Measurements from ENCODE around the gene DNAJC8. TPM values are rescaled to one million over a fixed set of nuclear protein-coding genes. Genes with fewer than 3 reads are reported as not detected.

The DNAJC8 gene
- total and polyA plus RNA-seq, 2 donors from 2014 or later = 71.7 to 110 TPM

DNA sequence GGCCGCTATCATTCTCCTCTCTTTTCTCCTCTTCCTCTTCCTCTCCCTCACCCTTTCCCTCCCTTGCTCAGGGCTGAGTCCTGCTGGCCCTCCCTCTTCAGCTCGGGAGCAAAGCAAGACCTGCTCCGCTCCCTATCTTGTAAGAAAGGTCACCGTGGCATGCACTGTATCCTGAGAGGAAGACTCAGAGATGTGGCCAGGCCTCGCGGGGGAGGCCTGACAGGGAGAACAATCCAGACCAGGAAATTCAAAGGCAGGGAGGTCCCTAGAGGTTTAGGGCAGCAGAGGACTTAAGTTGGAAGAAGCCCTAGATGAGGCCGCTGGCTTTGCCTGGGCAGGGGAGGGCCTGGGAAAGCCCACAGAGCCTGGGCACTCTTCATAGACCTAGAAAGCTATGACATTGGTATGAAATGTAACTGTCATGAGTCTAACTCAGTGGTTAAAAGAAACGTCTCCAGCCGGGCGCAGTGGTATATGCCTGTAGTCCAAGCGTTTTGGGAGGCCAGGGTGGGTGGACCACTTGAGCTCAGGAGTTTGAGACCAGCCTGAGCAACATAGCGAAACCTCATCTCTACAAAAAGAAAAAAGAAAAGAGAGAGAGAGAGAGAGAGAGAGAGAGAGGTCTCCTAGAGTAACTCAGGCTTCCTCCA lies 41.7 kb downstream of the DNAJC8 start:
- intact Hi-C loops (cut with DNase I) = no loop called here
- Histone ChIP-seq H3K9ac (ENCODE audit: low read length in 3 of 3) (no peak overlapping the region), H3K27ac (ENCODE audit: low read depth in 2 of 2, low read length in 2 of 2) (no peak overlapping the region), H3K27me3 (ENCODE audit: control insufficient read depth, insufficient read depth, low read length) (no peaks in the 10 kb centered on the region), H3K4me3 (ENCODE audit: low read length in 3 of 3) (no peak overlapping the region), H3K36me3 (ENCODE audit: control insufficient read depth in 2 of 3, insufficient read depth in 3 of 3, low read length in 3 of 3) (no peaks in the 10 kb centered on the region), H3K4me1 (ENCODE audit: control insufficient read depth in 2 of 3, insufficient read depth in 2 of 3, low read depth in 1 of 3, low read length in 3 of 3) (no peaks in the 10 kb centered on the region), H3K9me3 (ENCODE audit: control insufficient read depth in 2 of 3, insufficient read depth in 1 of 3, low read length in 3 of 3) (no peaks in the 10 kb centered on the region)
- FAIRE-seq (no peak), DNase-seq (no peak)
- TF ChIP-seq, protein P1, sequence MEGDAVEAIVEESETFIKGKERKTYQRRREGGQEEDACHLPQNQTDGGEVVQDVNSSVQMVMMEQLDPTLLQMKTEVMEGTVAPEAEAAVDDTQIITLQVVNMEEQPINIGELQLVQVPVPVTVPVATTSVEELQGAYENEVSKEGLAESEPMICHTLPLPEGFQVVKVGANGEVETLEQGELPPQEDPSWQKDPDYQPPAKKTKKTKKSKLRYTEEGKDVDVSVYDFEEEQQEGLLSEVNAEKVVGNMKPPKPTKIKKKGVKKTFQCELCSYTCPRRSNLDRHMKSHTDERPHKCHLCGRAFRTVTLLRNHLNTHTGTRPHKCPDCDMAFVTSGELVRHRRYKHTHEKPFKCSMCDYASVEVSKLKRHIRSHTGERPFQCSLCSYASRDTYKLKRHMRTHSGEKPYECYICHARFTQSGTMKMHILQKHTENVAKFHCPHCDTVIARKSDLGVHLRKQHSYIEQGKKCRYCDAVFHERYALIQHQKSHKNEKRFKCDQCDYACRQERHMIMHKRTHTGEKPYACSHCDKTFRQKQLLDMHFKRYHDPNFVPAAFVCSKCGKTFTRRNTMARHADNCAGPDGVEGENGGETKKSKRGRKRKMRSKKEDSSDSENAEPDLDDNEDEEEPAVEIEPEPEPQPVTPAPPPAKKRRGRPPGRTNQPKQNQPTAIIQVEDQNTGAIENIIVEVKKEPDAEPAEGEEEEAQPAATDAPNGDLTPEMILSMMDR (IDR thresholded peaks at IDR 0.05; ENCODE audit: borderline replicate concordance, extremely low read depth, insufficient read depth) = no peak

GRCh38 chr1:28190337-28190979 lies 42.4 kb downstream of the DNAJC8 start:
- no peaks in the 10 kb centered on the region for H3K36me3 ChIP-seq (ENCODE audit: control insufficient read depth in 2 of 3, insufficient read depth in 3 of 3, low read length in 3 of 3)
- FAIRE-seq = no peak
- H3K9me3 ChIP-seq (ENCODE audit: control insufficient read depth in 2 of 3, insufficient read depth in 1 of 3, low read length in 3 of 3) = no peaks in the 10 kb centered on the region
- no peaks in the 10 kb centered on the region for H3K4me1 ChIP-seq (ENCODE audit: control insufficient read depth in 2 of 3, insufficient read depth in 2 of 3, low read depth in 1 of 3, low read length in 3 of 3)
- H3K27ac ChIP-seq (ENCODE audit: low read depth in 2 of 2, low read length in 2 of 2) = no peak overlapping the region
- TF ChIP-seq, protein P1 (IDR thresholded peaks at IDR 0.05; ENCODE audit: borderline replicate concordance, extremely low read depth, insufficient read depth) = no peak
- H3K27me3 ChIP-seq (ENCODE audit: control insufficient read depth, insufficient read depth, low read length) = no peaks in the 10 kb centered on the region
- no peak for DNase-seq
- intact Hi-C loops (cut with DNase I) = no loop called here
- H3K9ac ChIP-seq (ENCODE audit: low read length in 3 of 3) = no peak overlapping the region
- H3K4me3 ChIP-seq (ENCODE audit: low read length in 3 of 3) = no peak overlapping the region

DNA sequence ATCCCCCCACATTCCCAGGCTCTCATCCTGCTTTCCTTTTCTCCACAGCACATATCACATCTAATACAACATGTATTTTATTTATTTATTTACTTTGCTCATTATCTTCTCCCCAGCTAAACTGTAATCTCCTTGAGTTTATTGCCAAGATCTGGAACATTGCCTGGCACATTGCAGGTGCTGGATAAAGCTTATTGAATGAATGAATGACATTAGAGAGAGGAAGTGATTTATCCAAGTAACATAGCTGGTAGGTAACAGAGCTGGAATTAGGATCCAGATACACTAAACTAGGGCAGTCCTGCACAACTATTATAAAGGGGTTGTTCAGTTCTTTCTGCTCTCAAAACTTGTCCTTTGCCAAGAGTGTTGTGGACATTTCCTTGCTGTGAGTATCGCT lies 47.8 kb downstream of the DNAJC8 start:
- TF ChIP-seq, protein P1 (IDR thresholded peaks at IDR 0.05; ENCODE audit: borderline replicate concordance, extremely low read depth, insufficient read depth) = no peak
- Histone ChIP-seq H3K36me3 (ENCODE audit: control insufficient read depth in 2 of 3, insufficient read depth in 3 of 3, low read length in 3 of 3) (no peaks in the 10 kb centered on the region), H3K9ac (ENCODE audit: low read length in 3 of 3) (no peak overlapping the region), H3K27me3 (ENCODE audit: control insufficient read depth, insufficient read depth, low read length) (no peaks in the 10 kb centered on the region), H3K4me3 (ENCODE audit: low read length in 3 of 3) (no peak overlapping the region), H3K9me3 (ENCODE audit: control insufficient read depth in 2 of 3, insufficient read depth in 1 of 3, low read length in 3 of 3) (no peaks in the 10 kb centered on the region), H3K27ac (ENCODE audit: low read depth in 2 of 2, low read length in 2 of 2) (no peak overlapping the region), H3K4me1 (ENCODE audit: control insufficient read depth in 2 of 3, insufficient read depth in 2 of 3, low read depth in 1 of 3, low read length in 3 of 3) (no peaks in the 10 kb centered on the region)
- no peak for FAIRE-seq
- intact Hi-C loops (cut with DNase I) = no loop called here
- no peak for DNase-seq

All from kidney (tissue), 14 donors.